ENCODE data around the gene KCNF1. TPM values are rescaled to one million over a fixed set of nuclear protein-coding genes. Genes with fewer than 3 reads are reported as not detected.

Gene KCNF1
- total RNA-seq, 4 donors from 2014 or later: 0.22 to 0.42 TPM; not detected in 2

DNA sequence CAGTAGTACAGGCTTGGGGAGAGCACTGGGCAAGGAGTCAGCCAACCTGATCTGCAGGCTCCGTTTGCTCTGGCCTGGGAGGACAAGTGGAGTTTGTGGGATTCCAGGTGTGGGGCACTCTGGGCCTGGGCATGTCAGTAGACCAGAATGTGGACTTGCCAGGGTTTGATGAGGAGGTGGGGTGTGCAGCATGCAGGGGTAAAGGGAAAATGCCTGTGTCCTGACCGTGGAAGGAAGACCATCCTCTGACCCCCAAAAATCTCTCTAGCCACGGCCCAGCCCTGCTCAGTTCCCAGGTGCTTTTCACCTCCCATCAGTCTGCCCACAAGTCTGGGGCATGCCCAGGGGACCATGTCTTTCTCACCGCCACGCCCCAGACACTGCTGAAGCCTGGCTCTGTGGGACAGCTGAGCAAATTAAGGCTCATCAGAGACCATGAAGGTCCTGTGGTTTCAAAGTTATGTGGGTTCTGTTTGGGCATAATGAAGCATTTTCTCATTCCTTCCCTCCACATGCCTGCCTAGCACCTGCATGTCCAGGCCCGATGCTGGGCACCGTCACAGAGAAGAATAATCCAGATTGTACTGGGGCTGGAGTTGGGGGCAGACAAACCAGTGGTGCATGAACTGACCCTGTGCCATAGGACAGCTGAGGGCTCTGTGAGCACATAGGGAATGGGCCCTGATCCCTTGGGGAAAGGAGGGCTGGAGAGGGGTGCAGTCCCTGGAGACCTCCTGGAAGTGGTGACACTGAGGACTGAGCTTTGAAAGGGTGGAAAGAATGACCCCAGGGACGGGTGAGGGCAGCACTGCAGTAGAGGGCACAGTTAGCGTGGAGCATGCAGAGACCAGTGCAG, 6.5 kb upstream of the KCNF1 start:
- Histone ChIP-seq H3K36me3 (no peaks in the 10 kb centered on the region), H3K27ac (no peak overlapping the region), H3K9me3 (peaks cover 0 to 11% (median 0%) of the 10 kb centered on the region in 4 donors), H3K27me3 (peaks cover 0 to 8% of the 10 kb centered on the region in 2 donors), H3K4me3 (no peak overlapping the region), H3K4me1 (no peaks in the 10 kb centered on the region)
- 89 to 92% methylated on average over 9 of the region's 9 CpGs for WGBS, 2 donors
- TF ChIP-seq, protein P1, sequence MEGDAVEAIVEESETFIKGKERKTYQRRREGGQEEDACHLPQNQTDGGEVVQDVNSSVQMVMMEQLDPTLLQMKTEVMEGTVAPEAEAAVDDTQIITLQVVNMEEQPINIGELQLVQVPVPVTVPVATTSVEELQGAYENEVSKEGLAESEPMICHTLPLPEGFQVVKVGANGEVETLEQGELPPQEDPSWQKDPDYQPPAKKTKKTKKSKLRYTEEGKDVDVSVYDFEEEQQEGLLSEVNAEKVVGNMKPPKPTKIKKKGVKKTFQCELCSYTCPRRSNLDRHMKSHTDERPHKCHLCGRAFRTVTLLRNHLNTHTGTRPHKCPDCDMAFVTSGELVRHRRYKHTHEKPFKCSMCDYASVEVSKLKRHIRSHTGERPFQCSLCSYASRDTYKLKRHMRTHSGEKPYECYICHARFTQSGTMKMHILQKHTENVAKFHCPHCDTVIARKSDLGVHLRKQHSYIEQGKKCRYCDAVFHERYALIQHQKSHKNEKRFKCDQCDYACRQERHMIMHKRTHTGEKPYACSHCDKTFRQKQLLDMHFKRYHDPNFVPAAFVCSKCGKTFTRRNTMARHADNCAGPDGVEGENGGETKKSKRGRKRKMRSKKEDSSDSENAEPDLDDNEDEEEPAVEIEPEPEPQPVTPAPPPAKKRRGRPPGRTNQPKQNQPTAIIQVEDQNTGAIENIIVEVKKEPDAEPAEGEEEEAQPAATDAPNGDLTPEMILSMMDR (IDR thresholded peaks at IDR 0.05): no peak
- TF ChIP-seq EP300 (IDR thresholded peaks at IDR 0.05): no peak
- no peak for TF ChIP-seq POLR2A (IDR thresholded peaks at IDR 0.05)
- no peak for DNase-seq (ENCODE audit: low spot score in 2 of 2)

DNA sequence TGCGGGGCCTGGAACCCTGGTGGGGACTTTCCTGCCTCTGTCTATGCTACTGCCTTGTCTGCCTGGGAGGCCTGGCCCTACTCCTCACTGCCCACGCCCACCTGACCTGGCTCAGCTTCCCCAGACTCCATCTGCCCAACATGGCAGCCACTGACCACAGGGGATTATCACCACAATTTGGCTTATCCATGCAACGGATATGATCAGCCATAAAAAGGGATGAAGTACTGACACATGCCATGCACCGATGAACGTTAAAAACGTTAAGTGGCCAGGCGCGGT, 5.9 kb upstream of the KCNF1 start:
- H3K36me3 ChIP-seq: no peaks in the 10 kb centered on the region
- no peak for DNase-seq (ENCODE audit: low spot score in 2 of 2)
- 93% methylated on average over 8 of the region's 8 CpGs for WGBS, 2 donors
- no peak for TF ChIP-seq POLR2A (IDR thresholded peaks at IDR 0.05)
- TF ChIP-seq EP300 (IDR thresholded peaks at IDR 0.05): no peak
- TF ChIP-seq, protein P1 (IDR thresholded peaks at IDR 0.05): no peak
- peaks cover 0 to 13% of the 10 kb centered on the region in 2 donors for H3K27me3 ChIP-seq
- peaks cover 0 to 11% (median 0%) of the 10 kb centered on the region in 4 donors for H3K9me3 ChIP-seq
- no peak overlapping the region for H3K4me3 ChIP-seq
- no peak overlapping the region for H3K27ac ChIP-seq
- no peaks in the 10 kb centered on the region for H3K4me1 ChIP-seq

DNA sequence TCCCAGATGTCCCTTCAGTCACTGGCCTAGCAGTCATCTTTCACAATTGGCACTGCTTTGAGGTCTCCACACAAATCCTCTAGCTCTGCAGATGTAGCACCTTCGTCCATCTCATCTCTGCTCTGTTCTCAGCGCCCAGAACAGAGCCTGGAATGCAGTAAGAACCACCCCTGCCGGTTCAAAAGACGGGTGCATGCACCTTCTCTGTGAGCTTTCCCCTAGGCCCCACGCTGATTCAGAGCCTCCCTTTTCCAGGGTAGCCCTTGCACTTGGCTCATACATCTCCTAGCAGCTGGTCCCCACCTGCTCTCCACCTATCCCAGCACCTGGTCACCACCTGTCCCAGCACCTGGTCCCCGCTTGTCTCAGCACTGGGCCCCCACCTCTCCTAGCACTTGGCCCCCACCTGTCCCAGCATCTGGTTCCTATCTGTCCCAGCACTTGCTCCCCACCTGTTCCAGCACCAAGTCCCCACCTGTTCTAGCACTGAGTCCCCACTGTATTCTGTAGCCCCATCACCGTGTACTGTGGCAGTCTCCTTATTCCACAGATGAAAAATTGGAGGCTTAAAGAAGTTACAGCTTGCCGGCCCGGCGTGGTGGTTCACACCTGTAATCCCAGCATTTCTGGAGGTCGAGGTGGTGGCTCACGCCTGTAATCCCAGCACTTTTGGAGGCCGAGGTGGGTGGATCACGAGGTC, 4.7 kb upstream of the KCNF1 start:
- H3K27me3 ChIP-seq: peaks cover 0 to 22% of the 10 kb centered on the region in 2 donors
- no peak for DNase-seq (ENCODE audit: low spot score in 2 of 2)
- H3K27ac ChIP-seq: no peak overlapping the region
- WGBS, 2 donors: 89 to 92% methylated on average over 14 of the region's 14 CpGs
- H3K36me3 ChIP-seq: no peaks in the 10 kb centered on the region
- H3K9me3 ChIP-seq: peaks cover 0 to 11% (median 0%) of the 10 kb centered on the region in 4 donors
- TF ChIP-seq, protein P1 (IDR thresholded peaks at IDR 0.05): no peak
- TF ChIP-seq EP300 (IDR thresholded peaks at IDR 0.05): no peak
- TF ChIP-seq POLR2A (IDR thresholded peaks at IDR 0.05): no peak
- no peak overlapping the region for H3K4me3 ChIP-seq
- peaks cover 0 to 6% (median 0%) of the 10 kb centered on the region in 4 donors for H3K4me1 ChIP-seq

DNA sequence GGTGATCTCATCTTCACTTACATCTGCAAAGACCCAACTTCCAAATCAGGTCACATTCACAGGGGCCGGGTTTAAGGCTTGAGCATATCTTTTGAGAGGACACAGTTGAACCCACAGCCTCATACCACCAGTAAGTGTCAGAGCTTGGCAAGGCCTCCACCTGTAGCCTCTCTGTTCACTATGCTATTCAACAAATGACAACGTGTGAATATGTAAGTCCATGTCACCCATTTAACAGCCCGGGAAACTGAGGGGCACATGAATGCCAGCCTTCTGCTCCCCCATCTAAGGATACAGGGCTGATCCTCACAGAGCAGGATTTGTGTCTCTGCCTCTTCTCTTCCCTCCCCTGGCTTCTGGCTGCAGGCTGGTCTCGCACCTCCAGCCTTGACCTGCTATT, 3.5 kb upstream of the KCNF1 start:
- no peak overlapping the region for H3K4me3 ChIP-seq
- H3K36me3 ChIP-seq: no peaks in the 10 kb centered on the region
- WGBS, 2 donors: 78 to 89% methylated on average over 4 of the region's 4 CpGs
- TF ChIP-seq POLR2A (IDR thresholded peaks at IDR 0.05): no peak
- TF ChIP-seq, protein P1 (IDR thresholded peaks at IDR 0.05): no peak
- no peak for TF ChIP-seq EP300 (IDR thresholded peaks at IDR 0.05)
- H3K4me1 ChIP-seq: peaks cover 0 to 11% (median 0%) of the 10 kb centered on the region in 4 donors
- H3K27ac ChIP-seq: no peak overlapping the region
- no peak for DNase-seq (ENCODE audit: low spot score in 2 of 2)
- peaks cover 0 to 31% of the 10 kb centered on the region in 2 donors for H3K27me3 ChIP-seq
- H3K9me3 ChIP-seq: peaks cover 0 to 11% (median 0%) of the 10 kb centered on the region in 4 donors

Measured in tibial nerve (tissue), 4 donors.